ENCODE data around the gene DTNA.

- TF ChIP-seq CTCF (IDR thresholded peaks at IDR 0.05) (no peak), POLR2A (IDR thresholded peaks at IDR 0.05) (no peak)
Measured at GRCh38 chr18:34911661-34912384, 201.7 kb downstream of the DTNA start.

All from Peyer's patch (tissue), 4 donors.